NCI-H1436 (cell line): ENCODE data around the gene CCL5.

ENCODE experiments used
- DNase-seq: peaks from one replicate; lab custom pipeline; 2025; lab: John Stamatoyannopoulos, UW

CCL5 gene

DNA sequence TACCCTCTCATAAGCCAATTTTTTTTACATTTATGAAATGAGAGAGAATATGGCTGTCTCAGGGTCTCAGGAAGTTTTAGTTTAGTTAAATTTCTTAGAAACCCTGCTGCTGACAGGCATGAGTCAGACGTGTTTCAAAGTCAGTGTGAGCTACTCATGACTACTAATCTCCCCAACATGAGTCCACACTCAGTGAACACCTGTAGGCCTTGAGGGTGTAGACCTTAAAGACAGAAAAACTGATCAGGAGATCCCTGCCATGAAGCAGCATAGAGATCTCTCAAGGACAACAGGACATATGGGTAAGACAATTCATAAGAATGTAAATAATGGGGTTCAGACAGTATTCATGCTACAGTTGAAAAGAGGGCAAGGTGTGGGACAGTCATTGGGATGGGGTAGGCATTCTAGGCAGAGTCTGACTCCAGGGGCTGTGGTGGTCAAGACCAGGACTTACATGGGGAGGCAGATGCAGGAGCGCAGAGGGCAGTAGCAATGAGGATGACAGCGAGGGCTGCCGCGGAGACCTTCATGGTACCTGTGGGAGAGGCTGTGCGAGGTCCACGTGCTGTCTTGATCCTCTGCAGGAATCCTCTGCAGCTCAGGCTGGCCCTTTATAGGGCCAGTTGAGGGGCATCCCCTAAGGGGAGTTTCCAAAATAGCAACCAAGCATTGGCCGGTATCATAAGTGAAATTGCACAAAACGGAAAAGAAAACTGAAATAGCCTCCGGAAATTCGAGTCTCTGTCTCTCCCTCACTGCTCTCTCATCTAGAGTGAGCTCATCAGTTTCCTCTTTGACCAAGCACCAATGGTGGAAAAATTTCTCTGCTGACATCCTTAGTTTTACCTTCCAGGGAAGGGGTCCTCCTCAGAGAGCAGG is at the start of gene CCL5:
TSS of gene CCL5 (minus strand) at position 588 of the 882 bp plus-strand sequence.
- no peak for DNase-seq

DNA sequence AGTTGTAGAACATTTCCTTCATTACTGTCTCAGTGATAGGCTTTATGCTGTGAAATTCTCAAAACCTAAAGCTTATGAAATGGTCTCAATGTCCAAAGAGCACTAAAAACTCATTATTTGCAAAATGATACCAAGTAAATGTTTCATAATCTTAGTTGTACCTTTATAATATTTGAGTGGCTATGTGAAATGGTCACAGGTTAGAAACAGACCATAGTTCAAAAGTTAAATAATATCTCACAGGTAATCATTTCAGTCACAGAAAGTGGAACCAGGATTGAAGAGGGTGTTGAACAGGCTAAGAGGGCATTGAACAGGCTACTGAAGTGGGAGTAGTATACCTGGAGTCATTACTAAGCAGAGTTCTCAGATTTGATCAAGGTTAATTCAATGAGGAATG is 47.6 kb upstream of the CCL5 start:
- no peak for DNase-seq

GRCh38 chr17:35923609-35924114 is 43.5 kb upstream of the CCL5 start:
- no peak for DNase-seq

DNA sequence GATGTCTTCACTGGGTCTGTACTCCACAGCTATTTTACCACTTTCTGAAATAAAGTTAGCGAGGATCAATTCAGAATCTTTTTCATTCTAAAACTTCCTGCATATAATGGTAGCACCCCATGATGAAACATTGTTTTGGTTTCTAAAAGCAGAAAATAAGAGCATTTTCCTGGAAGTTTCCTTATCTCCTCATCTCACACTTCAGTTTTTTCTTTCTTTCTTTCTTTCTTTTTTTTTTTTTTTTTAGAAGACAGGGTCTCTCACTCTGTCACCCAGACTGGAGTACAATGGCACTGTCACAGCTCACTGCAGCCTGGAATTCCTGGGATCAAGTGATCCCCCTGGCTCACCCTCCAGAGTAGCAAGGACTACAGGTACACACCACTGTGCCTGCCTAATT is 40.1 kb upstream of the CCL5 start:
- no peak for DNase-seq

DNA sequence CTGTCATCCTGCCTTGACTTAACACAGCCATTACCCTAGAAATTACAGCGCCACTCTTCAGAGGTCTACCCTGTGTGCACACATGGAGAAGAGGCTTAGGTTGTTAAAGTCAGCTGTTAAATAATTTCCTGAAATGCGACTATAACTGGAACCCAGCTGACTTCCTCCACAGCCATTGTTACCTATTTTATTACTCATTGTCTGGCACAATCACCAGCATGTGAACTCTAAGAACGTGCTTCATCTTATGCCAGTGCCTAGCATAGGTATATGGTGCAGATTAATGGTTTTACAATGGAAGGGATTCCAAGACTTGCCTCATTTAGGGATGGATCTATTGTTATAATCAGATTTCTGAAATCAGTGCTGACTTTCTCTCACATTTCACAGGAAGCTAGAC is 38.5 kb upstream of the CCL5 start:
- no peak for DNase-seq

DNA sequence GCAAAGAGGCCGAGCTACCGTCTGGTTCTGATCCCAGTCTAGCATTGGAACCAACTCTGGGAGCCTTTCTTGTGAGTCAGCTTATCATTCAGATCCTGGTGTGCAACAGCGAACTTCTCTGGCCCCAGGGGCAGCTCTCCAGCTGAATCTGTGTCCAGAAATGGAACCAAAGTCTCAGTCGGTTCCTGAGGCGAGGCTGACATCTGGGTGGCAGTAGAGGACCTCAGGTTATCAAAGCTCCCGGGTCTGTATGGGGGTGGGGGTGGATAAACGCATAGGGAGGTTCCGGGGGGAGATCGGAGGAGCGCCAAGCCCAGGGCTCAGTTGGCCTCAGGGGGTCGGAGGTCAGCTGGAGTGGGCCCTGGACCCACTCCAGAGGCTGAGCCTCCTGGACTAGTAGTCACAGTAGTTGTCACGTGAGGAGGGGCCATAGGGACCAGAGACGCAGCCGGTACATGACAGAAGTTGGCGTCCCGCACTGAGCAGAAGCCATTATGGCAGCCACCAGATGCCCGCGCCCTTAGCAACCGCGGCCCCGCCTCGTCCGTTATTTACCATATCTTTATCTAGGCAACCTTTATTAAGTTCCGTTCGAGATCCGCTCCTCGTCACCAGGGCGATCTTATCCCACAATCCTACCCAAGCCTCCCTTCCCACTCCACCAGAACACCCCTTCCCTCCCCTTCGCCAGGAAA is 37.5 kb upstream of the CCL5 start:
- DNase-seq: no peak

GRCh38 chr17:35915153-35915964 is 35.2 kb upstream of the CCL5 start:
- no peak for DNase-seq

DNA sequence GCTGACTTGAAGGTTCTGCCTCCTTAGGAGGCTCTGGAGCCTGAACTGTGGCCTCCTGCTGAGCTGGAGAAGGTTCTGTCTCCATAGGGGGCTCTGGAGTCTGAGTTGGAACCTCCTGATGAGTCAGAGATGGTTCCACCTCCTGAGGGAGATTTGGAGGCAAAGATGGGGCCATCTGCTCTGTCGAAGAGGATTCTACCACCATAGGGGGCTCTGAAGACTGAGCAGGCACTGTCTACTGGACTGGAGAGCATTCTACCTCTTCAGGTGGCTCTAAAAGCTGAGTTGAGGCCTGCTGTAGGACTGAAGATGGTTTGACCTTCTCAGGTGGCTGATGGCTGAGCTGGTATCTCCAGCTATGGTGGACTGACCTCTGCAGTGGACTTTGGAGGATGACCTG is 34.2 kb upstream of the CCL5 start:
- no peak for DNase-seq

- DNase-seq: no peak
Observed at GRCh38 chr17:35913609-35914008, 33.4 kb upstream of the CCL5 start.

DNA sequence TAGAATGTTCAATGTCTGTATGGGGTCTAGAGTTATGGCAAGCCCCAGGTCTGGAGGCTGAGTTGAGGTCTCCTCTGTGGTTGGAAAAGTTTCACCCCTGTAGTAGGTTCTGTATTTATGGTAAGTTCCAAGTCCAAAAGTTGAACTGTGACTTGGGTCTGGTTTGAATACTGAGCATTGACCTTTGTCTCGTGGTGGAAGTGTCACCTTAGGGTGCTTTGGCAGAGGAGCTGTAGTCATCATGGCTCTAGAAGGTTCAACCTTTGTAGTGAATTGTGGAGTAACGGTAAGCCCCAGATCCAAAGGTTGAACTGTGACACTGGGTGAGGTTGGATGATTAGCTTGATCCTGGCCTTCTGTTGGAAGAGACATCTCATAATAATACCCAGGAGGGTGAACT is 32.8 kb upstream of the CCL5 start:
- no peak for DNase-seq

DNA sequence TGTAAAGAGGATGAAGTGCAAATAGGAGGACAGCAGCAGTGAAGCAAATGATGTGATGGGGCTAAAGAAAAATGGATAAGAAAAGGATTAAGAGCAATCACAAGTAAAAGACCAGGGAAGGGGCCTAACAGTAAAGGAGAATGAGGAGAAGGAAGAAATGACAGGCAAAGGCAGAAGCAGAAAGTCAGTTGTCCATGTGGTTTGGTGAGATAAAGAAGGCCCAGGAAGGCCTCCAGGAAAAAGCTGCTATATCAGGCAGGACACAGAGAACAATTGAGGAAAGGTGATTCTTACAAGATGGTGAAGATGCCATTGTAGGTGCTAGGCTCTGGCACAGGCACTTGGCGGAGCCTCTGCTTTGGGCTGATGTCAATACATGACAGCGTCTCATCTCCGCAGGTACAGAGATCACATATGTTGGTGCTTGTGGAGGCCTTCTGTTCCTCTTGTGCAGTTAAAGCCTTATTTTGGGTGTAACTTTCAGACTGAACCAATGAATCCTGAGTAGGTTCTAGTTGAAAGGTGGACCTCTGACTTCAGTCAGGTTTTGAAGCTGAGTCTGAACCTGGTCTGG is 32.3 kb upstream of the CCL5 start:
- DNase-seq: no peak

DNA sequence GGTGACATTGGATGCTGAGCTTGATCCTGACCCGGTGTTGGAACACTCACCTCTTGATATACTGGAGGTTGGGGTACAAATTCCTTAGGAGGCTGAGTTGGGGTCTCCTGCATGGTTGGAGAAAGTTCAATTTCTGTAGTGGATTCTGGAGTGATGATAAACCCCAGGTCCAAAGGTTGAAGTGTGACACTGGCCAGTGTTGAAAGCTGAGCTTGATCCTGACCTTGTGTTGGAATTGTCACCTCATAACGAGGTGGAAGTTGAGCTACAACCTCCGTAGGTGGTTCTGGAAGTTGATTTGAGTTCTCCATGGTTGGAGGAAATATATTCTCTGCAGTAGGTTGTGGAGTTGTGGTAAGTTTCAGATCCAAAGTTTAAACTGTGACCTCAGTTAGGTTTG is 29.2 kb upstream of the CCL5 start:
- DNase-seq: no peak

DNA sequence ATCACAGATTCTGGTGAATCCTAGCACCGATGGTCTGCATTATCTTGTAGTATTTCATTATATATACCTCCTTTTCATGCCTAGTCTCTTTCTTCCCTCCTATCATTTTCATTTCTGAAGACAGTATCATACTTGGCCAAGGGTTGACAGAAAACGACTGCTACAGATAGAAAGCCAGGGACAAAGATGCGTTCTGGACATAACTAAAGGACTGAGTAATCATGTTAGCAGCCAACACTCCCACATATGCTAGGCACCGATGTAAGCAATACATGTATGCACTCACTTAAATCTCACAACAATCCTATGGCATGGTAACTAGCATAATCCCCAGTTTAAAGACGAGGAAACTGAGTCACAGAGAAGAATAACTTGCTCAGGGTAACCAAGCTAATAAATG is 27.5 kb upstream of the CCL5 start:
- no peak for DNase-seq

DNA sequence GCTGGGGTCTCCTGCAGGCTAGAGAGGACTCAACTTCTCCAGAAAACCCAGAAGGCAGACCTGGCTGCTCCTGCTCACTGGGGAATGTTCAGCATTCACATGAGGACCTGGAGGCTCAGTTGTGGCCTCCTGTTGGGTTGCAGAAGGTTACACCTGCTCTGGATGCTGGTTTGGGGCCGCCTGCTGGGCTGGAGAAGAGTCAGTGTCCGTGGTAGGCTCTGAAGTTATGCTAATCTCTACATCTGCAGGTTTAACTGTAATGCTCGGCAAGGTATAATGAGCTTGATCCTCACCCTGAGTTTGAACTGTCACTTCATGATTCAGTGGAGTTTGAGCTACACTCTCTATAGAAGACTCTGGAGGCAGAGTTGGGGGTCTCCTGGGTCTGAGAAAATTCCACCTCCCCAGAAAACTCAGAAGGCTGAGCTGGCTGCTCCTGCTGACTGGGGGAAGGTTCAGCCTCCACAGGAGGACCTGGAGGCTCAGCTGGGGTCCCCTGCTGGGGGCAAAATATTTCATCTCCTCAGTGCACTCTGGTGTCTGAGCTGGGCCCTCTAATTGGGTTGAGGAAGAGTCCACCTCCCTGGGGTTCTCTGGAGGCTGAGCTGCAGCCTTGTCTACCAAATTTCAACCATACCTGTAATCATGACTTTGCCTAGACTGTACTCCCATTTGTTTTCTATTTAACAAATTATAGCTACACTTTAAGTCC is 26.9 kb upstream of the CCL5 start:
- DNase-seq: no peak

DNA sequence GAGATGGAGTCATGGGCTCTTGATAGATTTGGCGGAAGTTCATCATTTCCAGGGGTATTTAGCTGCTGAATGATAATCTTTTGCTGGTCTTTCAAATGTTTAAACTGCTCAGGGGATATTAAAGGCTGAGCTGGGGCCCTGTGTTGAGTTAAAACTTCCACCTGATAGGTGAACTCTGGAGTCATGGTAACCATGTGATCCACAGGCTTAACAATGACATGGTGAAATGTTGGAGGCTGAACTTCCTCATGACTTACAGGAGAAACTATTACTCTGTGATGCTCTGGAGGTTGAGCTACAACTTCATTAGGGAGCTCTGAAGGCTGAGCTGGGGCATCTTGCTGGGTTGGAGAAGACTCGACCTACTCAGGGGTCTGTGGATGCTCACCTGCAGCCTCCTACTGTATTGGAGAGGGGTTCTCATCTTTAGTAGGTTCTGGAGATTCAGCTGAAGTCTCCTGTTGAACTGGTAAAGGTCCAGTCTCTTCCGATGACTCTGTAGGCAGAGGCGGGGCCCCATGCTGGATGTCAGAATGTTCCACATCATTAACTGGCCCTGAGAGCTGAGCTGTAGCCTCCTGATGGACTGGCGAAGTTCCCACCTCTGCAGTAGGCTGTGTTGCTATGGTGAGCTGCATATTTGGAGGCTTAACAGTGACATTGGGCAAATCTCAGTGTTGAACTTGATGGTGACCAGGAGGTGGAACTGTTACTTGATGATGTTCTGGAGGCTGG is 26.2 kb upstream of the CCL5 start:
- DNase-seq: no peak

- no peak for DNase-seq
Observed at GRCh38 chr17:35903451-35903850, 23.3 kb upstream of the CCL5 start.

DNA sequence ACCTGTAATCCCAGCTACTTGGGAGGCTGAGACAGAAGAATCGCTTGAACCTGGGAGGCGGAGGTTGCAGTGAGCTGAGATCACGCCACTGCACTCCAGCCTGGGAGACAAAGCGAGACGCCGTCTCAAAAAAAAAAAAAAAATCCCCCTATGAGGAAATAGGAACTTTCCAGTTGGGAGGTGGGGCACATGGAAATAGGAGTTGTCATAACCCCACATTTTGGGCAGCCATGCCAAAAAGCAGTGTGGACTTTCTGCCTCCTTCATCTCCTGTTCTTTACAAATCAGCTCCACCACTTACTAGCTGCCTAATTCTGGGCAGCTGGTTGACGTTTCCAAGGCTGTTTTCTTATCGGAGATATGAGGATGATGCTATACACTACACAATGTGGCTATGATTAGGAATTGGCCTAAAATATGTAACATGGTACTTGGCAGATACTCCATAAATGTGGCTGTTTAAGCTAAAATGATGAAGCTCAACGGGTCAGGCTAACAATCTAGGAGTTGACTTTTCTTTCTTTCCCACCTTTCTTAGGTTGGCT is 21.5 kb upstream of the CCL5 start:
- no peak for DNase-seq

- no peak for DNase-seq
Observed at GRCh38 chr17:35900708-35901480, 20.7 kb upstream of the CCL5 start.

GRCh38 chr17:35900280-35900679 is 20.1 kb upstream of the CCL5 start:
- no peak for DNase-seq
